Measurements from ENCODE around the gene HOXD1.

HOXD1 gene

GRCh38 chr2:176167398-176167797, 21.1 kb upstream of the HOXD1 start:
- DNase-seq: no peak

GRCh38 chr2:176169181-176169580, 19.3 kb upstream of the HOXD1 start:
- no peak for DNase-seq

GRCh38 chr2:176169711-176170110, 18.8 kb upstream of the HOXD1 start:
- DNase-seq: no peak

GRCh38 chr2:176170602-176171305, 17.7 kb upstream of the HOXD1 start:
- DNase-seq: no peak

- no peak for DNase-seq
Observed at GRCh38 chr2:176171351-176172006, 17.0 kb upstream of the HOXD1 start.

GRCh38 chr2:176172007-176172894, 16.2 kb upstream of the HOXD1 start:
- DNase-seq: no peak

DNA sequence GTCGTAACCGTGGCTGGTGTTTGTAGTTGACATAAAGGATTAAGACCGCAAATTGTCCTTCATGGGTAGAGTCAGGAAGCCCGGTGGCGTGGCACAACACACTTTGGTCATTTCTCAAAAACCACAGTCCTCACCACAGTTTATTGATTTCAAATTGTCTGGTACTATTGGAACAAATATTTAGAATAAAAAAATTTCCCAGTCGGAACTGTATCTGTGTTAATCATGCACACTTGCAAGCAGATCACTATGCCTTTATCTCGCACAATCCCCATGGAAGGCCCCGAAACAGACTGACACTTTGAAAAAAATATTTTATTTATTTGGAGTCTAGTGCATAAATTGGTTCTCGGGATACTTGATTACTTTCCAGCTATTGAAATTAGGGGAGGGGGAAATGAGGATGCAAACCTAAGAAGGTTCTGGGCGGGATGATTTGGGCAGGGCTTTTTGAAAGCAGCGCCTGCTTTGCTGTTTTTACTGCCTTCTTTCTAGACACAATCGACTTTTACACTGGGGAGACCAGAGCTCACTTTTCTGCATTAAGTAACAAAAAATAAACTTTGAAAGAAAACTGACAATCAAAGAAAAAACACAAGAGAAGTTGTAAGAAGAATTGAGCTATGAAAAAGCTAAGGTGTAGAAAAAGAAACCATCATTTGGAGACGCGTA, 15.4 kb upstream of the HOXD1 start:
- no peak for DNase-seq

DNA sequence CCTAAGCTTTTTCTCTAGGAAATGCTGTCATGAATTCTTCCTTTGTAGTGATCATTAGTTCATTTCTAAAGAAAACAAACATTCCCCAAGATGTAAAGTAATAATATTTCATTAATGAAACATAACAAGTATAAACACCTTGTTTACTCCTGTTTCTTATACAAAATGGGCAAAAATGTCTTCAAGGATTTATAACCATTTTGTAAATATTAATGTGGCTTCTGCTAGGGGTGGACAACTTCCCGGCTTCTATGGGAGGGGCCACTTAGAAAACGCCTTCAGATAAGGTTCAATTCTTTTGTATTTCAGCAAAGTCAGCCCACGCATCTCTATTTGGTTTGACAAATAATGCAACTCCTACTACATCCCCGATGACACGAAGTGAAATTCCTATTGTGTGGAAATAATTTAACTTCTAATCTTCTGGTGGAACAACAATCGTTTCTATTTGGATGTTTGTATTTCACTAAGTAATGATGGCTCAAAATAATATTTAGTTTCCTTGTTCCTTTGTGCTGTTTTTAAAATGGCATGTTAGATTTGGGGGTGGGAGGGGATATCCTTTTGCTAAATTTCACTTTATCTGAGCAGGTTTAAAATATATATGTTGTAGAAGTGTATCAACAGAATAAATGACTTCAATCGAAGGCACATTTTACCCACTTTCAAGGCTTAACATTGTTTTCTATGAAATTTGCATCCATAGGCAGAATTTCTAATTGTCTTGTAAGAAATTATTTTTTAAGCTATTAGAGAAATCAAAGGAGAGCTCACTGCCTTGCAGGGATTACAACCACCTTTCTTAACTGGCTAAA, 14.7 kb upstream of the HOXD1 start:
- no peak for DNase-seq

DNA sequence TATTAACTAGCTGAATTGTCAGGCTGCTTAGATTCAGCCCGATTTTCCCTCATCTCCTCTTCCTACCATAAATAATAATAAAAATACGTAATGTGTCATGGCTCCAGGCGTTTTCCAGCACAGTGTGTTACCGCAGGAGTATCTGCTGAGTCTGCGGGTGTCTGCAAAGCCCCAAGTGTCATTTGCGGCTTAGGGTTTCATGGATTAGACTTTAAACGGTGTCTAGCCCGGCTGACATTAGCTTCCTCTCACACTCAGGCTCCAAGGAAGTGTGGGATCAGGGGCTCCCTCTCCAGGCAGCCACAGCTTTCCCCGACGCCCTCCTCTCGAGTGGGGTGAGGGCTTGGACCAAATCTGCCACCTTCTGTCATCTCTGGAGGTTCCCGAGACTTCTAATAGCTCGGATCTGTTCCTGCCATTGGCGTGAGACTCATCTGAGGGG, 14.1 kb upstream of the HOXD1 start:
- no peak for DNase-seq

DNA sequence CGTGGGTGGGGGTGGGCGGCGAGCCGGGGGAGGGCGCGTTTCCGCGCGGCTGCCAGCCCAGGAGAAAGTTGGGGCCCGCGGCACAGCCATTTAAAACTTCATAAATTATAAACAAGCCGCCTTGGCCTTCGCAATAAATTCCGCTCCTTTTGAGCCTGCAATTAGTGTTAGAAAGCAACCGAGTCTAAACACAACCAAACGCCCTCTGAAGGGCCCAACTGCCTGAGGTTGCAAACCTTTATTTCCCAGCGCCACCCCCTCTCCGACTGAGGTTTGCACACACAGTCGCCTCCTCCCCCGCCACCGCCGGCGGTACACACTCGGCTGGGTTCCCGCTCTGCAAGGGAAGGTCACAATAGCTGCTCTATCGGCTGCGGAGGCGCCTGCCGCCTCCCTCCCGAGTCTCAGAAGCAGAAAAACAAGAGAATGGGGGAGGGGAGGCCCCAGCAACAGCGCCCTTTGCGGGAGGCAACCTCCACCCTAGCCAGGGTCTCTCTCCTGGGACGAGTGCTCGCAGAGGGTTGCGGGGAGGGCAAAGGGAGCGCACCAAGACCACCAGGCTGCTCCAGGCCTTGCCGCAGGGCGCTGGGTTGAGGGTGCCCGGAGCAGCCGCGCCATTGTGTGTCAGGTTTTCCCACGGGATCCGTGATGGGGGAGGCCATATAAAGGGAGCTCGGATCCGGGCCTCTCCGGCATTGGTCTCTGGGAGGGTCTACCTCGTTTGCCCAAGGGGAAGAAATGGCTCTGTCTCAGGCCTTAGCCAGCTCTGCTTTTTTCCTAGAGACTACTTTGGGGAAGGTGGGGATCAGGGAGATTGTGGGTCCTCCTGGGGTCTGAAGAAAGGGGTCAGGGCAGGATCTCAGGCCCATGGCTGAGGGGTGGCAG, 13.4 kb upstream of the HOXD1 start:
- DNase-seq: no peak

- DNase-seq: no peak
Observed at GRCh38 chr2:176175709-176176607, 12.5 kb upstream of the HOXD1 start.

- no peak for DNase-seq
Observed at GRCh38 chr2:176177580-176178037, 10.9 kb upstream of the HOXD1 start.

DNA sequence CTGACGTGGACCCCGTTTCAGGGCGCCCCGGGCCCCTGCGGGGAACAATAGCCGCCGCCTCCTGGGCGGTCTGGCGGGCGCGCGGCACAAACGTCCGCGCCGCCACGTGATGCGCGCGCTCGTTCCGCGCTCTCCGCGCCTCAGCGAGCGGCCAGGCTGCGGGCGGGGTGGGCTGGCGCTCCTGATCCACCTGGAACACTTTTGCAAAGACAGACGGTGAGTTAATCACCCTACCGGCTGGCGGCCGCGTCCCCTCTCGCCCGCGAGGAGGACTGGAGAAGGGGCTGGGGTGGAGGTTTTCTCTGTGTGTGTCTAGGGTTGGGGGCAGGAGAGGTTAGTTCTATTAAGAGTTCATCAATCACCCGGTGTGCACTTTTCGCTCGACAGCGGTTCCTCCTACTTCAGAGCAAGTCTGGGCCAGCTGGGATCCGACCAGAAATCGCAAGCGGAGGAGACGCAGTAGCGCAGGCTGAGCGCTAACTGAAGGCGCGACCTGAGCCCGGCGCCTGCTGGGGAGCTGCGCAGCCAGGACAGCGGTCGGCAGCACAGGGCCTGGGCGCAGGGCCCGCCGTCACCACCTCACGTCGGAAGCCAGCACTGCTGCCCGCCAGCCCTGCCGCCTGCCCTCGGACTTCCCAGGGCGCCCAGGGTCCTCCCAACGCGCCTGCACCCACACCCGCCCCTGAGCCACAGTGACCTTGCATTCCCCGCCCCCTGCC, 10.3 kb upstream of the HOXD1 start:
- no peak for DNase-seq

DNA sequence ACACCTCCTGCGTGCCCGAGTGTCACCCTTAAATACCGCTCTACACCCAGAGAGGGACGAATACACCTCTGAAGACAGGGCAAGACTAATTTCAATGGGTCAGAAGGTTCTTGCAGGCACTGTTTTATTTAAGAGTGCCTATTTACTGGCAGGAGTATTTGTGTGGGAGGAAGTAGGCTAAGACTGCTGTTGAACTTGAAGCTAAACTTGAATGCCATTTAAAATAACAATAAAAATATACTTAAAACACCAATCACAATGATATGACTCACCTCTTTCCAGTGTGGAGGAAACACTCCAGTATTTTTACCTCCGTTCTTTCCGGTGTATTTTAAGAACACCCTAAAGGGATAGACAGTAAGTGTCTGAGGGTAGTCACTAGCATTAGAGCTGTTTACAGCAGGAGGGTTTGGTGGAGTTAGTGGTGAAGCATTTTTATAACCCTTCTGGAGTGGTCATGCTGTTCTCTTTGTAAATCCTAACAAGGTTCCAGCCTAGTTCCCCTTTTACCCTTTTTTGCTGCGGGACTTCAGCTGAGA, 9.6 kb upstream of the HOXD1 start:
- DNase-seq: no peak

DNA sequence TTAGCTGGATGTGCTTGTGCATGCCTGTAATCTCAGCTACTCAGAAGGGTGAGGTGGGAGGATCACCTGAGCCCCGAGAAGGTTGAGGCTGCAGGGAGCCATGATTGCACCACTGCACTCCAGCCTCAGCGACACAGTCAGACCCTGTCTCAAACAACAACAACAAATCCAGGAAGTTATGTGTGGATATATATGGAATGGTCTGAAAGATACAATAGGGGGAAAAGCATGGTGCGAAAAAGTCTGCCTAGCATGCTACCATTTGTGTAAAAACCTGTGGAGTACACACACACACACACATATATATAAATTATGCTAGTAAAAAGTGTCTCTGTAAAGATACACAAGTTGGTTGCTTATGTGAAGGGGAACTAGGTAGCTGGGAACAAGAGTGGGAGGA, 6.9 kb upstream of the HOXD1 start:
- DNase-seq: no peak

DNA sequence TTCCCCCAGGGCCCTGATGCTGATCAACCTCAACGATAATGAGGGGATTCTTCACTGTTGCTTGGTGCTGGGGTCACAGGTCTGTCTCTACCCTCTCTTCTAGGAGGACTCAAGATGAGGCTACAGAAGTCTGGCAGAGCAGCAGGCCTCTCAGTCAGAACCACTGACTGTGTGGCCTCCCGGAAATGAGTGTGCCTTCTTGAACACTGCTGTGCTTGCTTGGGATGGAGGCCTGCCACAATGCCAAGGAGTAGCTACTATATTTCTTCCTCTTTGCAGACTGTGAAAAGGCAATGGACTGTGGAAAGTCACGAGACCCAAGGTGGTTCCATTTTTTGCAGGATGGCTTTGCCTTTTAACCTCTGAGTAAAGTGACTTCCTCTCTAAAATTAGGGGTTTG, 5.8 kb upstream of the HOXD1 start:
- DNase-seq: no peak

DNA sequence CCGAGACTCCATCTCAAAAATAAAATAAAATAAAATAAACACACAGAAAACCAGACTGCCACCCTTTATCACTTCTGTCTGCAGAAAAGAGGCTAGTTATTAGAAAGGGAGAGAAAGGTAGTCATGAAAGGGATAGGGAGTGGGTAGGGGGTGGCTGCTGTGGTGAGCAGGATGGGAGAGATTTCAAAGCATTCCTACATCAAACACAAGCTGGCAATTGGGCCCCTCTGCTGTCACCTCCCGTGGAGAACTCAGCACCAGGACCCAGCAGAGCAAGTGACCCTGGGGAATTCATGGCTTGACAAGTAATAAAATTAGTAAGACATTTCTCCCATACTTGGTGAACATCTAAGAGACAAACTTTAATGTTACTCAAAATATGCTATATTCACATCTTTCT, 3.7 kb upstream of the HOXD1 start:
- DNase-seq: no peak

DNA sequence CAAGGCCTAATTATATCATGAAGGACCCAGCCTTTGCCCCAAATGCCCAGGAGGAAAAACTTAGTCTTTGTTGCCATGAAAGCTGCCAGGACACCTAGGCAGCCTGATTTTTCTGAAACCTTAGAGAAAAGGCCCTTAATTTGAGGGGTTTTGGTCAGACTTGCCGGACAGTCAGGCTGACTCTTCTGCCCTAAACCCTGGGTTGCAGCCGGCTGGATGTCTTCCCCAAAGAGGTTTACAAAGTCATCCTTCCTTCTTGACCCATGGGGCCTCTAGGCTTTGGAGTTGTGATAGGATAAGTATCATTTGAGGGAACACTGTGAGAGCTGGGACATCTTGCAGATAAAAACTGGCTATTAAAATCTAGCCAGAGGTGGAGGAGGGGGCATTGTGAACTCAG, 2.4 kb upstream of the HOXD1 start:
- no peak for DNase-seq

Data from NCI-H226 (cell line).